Activated CD8-positive, alpha-beta memory T cell treated with anti-CD3 and anti-CD28 coated beads, Interleukin-2, amount 50 U/mL, for 4 hours (primary cell): Measurements from ENCODE around the gene ATP9B.
A peak's percentile ranks its signal among the peaks of the same experiment; 100 is the strongest.

Source experiments
- DNase-seq: peaks from one replicate; pipeline ENCODE4 v3.0.0-alpha.2; 2020

Gene ATP9B

DNA sequence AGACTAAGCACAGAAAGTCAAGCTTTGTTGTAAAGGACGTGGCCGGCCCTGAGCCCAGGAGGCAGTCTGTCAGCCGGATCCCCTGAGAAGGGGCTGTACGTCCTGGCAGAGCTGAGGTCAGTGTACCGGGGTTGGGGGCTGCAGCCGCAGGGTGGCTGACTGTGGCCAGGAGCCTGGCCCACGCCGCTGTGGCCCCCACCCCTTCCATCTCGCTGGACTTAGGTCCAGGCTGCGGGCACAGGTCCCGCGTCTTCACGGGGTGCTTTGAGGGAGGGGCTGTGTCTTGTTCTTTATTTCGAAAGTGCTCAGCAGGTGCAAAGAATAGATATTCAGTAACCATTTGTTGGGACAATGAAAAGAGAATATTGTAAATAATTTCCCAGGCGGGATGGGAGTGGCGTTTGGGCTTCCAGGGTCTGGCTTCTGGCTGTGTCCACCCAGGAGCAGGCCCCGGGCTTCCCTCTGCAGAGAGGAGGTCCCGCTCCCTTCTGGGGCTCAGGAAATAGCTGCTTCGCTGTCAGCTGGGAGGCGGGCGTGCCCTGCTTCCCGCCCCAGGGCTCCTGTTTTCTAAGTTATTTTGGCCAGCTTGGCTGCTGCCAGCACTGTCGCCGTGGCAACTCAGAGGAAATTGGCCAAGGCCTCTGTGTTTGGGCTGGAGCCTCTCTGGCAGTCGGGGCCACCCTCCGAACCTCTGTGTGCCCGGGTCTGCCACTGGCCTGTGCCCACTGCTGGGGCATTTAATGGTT, 334.0 kb downstream of the ATP9B start:
- DNase-seq, result no peak

DNA sequence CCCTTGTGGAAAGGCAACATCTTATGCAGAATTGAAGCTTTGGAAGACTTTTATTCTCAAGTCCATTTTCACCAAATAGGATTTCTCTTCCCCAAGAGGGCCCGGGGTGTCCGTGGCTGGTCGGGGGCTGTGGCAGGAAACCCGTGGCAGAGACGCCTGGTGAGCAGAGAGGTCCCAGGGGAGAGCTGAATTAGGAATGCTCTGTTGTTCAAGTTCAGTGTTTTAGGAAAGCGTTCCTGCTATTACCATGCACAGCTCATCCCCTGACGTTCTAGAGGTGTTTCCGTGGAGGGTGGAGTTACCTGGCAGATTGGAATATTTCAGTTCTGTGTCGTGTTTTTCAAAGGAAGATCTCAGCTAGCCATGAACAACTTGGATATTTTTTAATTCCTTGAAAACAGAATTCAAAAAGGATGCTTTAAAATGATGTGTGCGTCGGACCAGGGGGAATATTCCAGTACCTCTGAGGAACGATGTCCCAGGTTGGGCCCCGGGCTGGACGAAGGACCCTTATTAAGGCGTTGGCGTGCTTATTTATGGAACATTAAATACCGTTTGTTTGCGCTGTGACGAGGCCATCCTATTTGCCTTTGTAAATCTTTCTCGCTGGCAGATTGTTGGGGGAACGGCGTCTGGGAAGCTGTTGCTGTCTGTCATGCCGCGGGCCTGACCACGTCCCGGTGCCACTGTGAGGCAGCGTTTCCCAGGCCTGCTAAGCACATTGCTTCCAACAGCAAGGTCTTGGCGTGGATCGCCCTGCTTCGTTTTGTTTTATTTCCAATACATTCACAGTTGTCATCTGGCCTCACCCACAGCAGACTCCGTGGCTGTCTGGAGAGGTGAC, 334.8 kb downstream of the ATP9B start:
- DNase-seq, result no peak

DNA sequence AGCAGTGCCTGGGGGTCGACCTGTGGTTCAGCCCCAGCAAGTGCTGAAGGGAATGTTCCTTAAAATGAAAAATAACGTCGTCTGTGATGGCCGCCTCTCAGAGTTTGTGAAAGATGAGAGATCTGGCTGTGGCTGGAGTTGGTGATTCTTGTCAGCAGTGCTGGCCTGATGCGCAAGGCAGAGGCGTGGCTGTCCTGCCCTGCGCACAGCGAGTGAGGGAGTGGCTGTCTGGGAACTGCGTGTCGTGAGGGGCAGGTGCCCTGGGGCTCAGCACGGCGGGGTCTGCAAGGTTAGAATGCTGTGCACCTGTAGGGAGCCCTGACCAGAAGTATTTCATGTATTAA, 335.3 kb downstream of the ATP9B start:
- no peak for DNase-seq

DNA sequence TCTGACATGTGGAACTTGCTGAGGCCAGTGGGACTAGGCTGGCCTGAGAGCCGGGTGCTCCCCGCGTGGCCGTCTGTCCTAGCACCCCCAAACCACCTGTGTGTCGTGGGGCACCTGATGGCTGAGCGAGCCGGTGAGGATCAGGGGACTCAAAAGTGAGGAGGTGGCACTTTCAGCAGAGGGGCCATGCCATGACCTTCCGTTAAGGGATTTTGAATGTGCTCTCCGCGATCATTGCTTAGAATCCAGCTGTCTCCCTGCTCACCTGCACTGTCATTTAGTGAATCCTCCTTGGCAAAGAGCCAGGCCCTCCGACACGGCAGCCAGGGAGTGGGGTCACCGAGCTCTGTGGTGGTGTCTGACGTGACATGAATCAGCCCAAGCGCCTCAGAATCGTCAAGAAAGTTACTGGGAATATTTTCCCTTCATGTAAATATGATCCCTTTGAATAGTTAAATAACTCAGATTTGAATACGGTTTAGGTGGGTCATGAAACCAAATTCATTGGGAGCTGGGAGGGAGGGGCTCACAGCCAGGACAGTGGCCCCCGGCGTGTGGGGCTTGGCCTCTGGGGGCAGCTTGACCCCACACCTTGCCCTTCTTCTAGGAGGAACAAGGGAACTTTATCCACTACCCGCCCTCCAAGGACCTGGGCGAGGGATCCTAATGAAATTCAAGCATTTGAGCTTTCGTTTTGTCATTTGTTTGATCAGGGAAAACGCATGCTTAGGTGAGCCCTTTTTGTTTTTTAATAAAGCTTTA, 336.0 kb downstream of the ATP9B start:
- DNase-seq, result no peak

DNA sequence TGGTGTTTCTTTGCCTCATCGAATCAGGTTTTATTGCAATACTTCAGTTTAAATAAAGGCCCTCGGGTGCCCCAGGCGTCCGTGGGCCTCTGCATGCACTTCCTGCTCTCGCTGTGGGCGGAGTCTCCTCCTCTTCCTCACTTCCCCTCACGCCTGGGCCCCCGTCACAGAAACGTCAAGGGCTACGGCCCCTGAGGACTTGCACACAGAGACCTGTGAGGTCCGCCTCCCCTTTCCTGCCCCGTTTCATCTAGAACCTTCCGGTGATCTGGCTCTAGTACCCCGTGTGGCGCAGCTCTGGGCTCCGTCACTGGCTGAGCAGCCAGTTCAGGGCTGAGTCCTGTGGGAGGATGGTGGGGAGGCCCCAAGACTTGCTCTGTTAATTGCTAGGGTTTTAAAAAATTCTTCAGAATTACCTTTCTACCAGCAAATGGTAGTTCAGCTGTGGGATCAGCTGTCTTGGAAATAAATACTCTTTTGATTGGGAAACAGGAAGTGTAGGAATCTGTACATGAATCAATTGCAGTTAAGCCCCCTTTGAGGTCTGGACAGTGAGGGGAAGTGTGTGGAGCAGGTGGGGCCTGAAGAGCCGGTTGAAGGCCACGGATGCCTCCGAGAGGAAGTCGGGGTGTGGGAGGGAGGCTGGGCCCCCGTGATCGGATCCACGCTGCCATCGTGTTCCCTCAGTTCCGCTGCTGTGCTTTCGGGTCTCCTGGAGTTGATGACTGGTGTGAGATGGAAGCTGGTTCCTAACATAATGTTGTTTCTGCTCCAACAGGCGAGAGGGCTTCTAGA, 336.8 kb downstream of the ATP9B start:
- peak; percentile 77 for DNase-seq

DNA sequence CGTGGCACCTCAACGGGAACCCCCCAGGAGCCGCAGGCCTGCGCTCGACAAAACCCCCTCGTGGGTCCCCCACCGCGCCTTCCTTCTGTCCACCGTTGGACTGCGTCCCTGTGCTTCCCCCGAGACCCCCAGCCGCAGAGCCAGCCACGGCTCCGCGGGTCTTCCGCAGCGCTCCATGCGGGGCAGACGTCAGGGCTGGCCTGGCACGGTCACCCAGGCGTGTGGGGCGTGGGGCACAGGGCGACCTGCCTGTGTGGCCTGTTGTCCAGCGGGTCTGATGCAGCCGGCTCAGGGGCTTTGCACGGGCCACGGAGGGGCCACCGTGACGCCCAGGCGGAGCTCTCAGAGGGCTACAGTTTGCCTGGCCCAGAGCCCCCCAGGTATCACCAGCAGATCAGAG, 337.5 kb downstream of the ATP9B start:
- DNase-seq, result no peak

DNA sequence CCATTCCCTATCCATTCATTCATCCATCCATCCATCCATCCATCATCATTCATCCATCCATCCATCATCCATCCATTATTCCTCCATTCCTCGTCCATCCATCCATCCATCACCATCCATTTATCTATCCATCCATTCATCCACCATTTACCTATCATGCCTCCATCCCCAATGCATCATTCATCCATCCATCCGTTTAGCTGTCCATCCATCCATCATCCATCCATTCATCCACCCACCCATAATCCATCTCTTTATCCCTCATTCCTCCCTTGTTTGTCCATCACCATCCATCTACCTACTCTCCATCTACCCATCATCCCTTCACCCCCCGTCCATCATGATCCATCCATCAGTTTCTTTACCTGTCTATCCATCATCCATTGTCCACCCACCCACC, 340.1 kb downstream of the ATP9B start:
- no peak for DNase-seq

DNA sequence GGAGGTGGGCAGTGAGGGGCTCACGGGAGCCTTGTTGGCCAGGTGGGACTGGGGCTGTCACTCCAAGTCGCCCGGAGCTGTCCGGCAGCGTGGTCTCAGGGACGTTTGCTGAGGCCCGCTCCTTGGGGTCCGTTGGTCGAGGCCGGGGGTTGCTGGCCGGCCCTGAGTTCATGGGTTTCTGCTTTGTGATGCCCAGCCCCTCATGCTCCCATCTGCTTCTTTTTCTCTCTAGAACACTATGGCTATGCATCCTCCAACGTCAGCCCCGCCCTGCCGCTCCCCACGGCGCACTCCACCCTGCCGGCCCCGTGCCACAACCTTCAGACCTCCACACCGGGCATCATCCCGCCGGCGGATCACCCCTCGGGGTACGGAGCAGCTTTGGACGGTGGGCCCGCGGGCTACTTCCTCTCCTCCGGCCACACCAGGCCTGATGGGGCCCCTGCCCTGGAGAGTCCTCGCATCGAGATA, 341.0 kb downstream of the ATP9B start:
- DNase-seq, result no peak

DNA sequence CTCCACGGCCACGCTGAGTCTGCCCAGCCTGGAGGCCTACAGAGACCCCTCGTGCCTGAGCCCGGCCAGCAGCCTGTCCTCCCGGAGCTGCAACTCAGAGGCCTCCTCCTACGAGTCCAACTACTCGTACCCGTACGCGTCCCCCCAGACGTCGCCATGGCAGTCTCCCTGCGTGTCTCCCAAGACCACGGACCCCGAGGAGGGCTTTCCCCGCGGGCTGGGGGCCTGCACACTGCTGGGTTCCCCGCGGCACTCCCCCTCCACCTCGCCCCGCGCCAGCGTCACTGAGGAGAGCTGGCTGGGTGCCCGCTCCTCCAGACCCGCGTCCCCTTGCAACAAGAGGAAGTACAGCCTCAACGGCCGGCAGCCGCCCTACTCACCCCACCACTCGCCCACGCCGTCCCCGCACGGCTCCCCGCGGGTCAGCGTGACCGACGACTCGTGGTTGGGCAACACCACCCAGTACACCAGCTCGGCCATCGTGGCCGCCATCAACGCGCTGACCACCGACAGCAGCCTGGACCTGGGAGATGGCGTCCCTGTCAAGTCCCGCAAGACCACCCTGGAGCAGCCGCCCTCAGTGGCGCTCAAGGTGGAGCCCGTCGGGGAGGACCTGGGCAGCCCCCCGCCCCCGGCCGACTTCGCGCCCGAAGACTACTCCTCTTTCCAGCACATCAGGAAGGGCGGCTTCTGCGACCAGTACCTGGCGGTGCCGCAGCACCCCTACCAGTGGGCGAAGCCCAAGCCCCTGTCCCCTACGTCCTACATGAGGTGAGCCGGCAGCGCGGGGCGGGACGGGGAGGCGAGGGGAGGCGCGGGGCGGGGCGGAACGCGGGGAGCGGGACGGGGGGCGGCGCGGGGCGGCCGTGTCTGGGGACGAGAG, 341.8 kb downstream of the ATP9B start:
- DNase-seq, result no peak

DNA sequence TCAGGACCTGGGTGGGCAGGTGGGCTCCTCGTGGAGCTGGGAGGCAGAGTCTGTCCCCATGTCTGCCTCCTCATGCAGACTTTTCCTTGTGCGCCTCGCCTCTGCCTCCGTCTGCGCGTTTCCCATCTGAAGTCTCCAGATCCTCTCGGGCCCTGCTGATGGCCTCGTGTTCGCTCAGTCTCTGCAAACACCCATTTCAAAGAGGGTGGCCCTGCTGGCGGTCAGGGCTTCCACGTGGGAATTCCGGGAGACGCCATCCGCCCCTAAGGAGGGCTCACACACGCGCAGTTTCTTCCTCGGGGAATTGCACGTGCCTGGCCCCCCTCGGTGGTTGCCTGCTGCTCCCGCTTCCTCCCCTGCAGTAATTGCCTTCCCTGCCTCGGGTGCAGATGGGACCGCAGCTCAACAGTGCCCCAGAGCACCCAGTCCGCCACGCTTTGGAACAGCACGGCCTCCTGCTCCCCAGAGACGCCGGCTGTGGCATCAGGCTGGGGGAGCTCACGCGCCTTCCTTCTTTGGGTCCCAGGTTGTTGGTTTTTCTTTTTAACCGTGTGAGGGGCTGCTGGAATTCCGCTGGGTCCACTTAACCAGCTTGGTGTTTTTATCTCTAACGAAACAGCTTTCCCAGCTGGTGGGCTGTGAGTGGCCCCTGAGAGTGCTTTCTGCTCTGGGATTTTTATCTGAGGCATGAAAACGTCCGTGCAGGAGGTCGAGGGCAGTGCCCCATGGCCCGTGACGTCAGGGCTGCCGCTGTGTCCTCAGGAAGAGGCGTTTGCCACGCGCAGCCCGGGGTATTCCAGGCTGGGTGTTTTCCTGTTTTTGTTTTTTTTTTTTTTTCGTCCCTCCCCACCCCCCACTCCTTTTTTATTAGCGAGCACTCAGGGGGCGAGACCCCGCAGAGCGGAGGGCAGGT, 342.7 kb downstream of the ATP9B start:
- no peak for DNase-seq

DNA sequence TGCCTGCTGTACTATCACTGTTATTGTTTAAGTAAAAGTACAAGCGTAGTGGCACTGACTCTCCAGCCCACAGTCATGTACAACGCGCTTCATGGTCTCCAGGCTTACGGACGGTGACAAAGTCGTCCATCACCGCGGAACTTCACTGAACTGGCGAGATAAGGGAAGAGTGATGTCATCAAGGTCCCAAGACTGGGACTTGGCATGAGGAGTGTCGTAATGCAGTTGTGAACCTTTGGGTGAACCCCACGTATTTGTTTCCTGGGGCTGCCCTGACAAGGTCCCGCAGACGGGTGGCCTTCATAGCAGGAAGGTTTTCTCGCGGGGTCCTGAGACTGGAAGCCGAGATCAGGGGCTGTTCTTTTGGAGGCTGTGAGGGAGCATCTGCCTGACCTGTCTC, 343.8 kb downstream of the ATP9B start:
- DNase-seq, result no peak

DNA sequence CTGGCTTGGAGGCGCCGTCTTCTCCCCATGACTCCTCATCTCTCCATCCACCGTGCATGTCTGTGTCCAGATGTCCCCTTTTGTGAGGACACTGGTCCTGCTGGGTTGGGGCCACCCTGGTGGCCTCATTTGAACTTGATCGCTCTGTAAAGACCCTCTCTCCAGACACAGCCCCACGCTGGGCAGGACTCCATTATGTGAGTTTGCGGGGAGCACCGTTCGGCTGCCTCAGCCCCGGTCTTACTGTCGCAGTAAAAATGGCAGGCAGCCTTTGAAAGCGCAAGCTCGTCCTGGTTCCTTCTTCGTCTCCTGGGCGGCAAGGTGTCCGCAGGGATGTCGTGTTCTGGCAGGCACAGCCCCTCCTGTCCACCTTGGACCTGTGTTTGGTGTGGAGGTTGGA, 344.2 kb downstream of the ATP9B start:
- no peak for DNase-seq

DNA sequence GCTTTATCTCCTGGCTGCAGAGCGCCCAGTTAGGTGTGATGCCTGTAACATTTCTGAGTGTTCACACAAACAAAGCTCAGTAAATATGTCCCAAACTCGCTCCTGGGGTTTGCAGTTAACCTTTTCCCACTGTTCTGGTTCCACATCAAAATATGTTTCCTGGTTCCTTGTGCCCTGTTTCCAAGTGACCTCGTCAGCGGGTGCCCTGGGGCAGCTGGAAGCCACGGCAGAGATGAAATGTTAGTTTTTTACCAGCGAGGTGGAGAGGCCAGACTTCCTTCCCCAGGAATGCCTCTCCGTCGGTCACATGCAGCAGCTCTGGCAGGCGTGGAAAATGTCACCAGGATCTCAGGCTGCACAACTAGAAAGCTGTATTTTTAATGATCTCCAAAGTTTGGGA, 344.7 kb downstream of the ATP9B start:
- no peak for DNase-seq

DNA sequence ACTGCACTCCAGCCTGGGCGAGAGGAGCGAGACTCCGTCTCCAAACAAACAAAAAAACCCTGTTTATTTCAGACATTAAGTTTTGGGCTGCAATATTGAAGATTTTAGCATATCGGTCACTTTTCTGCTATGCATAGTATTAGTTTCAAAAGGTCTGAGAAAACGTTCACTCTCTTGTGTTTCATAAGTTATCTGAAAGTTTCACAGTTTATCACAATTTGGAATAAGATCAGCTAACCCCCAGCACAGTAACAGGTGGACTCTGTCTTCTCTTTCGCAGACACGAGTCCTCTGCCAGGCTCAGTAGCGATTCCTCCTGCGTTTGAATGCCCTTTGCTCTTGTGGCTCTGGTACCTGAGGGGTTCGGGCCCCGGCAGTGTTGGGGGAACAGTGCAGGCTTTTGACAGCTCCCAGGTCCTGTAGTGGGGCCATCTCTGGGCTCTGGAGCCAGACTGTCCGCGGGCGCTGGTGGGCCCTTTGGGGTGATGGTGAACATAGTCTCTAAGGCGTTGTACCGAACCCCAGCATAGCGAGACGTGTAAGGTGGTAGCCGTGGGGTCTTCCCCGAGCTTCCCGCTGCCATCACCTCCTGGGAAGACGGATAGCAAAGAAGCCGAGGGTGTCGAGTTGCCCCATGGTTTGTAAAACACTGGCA, 347.0 kb downstream of the ATP9B start:
- DNase-seq, result no peak

DNA sequence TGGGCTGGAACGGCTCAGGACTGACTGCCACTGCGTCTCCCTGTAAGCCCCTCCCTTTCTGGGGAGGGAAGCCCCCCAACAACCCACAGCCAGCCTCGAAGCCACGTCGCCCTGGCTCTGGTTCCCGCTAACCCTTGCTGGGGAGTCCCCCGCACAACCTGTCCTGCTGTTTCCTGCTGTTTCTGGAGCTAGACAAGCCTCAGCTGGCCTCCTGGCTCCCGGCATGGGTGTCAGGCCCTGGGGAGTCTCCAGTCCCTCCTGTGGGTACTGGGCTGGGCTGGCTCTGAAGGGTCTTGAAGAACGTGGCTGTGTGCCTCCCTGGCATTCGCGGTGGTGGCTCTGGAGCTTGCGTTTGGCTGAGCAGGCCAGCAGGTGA, 347.5 kb downstream of the ATP9B start:
- no peak for DNase-seq

DNA sequence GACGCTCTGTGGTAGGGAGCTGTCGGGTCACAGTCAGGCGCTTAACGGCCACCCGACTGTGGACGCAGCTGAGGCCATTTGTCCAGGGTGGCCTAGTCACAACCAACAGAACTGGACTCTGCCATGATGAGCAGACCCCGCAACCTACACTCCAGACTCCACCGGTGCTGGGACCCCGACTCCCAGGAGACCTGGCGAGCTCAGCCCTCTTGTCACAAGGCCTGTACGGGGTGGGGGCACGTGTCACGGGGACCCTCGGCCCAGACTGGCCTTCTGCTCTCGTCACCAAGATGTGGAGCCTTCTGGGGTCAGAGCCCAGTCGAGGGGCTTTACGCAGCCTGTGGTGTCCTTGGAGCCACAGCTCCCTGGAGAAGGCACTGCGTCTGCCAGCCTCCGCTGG, 349.0 kb downstream of the ATP9B start:
- DNase-seq, result no peak

DNA sequence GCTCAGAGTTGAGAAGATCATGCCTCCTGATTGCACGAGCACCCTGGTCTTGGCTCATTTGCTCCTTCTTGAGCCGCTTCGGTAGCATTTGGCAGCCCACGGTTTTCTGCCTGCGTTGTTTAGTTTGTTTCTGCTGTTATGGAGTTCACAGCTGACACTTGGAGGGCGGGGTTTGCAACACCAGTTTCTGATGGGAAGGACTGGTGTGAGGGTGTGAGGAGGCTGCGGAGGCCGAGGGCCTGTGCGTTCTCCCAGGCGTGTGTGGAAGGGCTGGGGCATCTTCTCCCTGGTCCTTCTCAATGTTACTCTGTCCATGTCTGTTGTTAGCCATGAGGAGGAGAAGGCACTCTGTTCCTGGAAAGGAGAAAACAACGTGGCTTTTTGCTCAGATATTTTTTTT, 349.4 kb downstream of the ATP9B start:
- DNase-seq, result no peak

DNA sequence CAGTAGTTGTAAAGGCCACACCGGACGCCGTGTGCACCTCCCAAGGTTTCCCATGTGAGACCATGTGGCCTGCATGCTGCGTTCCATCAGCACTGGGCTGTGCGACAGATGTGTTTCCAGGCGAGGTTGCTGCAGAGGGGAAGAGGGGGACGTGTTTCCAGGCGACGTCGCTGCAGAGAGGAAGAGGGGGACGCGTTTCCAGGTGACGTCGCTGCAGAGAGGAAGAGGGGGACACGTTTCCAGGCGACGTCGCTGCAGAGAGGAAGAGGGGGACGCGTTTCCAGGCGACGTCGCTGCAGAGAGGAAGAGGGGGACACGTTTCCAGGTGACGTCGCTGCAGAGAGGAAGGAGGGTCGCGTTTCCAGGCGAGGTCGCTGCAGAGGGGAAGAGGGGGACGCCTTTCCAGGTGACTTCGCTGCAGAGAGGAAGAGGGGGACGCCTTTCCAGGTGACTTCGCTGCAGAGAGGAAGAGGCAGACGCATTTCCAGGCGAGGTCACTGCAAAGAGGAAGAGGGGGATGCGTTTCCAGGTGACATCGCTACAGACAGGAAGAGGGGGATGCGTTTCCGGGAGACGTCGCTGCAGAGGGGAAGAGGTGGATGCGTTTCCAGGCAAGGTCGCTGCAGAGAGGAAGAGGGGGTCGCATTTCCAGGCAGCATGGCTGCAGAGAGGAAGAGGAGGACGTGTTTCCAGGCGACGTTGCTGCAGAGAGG, 351.0 kb downstream of the ATP9B start:
- DNase-seq, result no peak

DNA sequence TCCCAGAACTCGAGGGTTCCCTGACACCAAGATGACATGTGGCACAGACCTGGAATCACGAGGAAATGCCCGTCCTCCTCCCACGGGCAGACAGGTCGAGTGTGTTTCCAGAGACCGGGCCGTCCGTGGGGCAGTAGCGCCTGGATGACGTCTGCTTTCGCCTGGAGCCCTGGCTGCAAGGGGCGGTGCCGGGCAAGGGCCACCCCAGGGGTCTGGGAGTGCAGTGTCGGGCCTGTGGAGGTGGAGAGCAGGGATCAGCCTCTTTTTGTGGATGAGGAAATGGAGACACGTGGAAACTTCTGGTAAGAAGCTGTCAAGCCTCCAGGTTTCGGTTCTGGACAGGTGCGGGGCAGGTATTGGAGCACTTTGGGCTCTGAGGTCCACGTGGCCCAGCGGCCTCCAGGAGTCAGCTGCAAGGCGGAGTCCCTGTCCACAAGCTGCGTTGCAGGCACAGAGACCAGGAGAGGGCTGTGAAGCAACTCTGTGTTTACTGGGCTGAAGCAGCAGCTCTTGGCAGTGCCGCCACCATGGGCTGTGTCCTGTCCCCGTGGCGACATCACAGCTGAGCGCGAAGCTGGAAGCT, 352.2 kb downstream of the ATP9B start:
- no peak for DNase-seq
